ENCODE measurements around the gene PHKG2.

The PHKG2 gene

GRCh38 chr16:30757316-30757715 lies 9.1 kb downstream of the PHKG2 start:
- DNase-seq (ENCODE audit: low read depth) = no peak

- DNase-seq (ENCODE audit: low read depth) = no peak
Observed at GRCh38 chr16:30758988-30759491, 10.8 kb downstream of the PHKG2 start.

GRCh38 chr16:30760001-30760559 lies 11.9 kb downstream of the PHKG2 start:
- no peak for DNase-seq (ENCODE audit: low read depth)

- no peak for DNase-seq (ENCODE audit: low read depth)
Observed at GRCh38 chr16:30760577-30761426, 12.6 kb downstream of the PHKG2 start.

- no peak for DNase-seq (ENCODE audit: low read depth)
Observed at GRCh38 chr16:30761427-30761927, 13.3 kb downstream of the PHKG2 start.

GRCh38 chr16:30761928-30762902 lies 14.0 kb downstream of the PHKG2 start, which contains the start of the genes CFAP119 and RNF40:
CFAP119 (minus strand) TSS chr16:30762062; CDS start chr16:30761748, 314 bp downstream.
RNF40 (plus strand) TSS chr16:30762322; CDS start chr16:30762546, 224 bp downstream.
- peak; percentile 90 for DNase-seq (ENCODE audit: low read depth)

GRCh38 chr16:30762991-30763725 lies 14.9 kb downstream of the PHKG2 start:
- no peak for DNase-seq (ENCODE audit: low read depth)

- DNase-seq (ENCODE audit: low read depth) = no peak
Observed at GRCh38 chr16:30764086-30764485, 15.9 kb downstream of the PHKG2 start.

GRCh38 chr16:30764816-30765465 lies 16.7 kb downstream of the PHKG2 start:
- no peak for DNase-seq (ENCODE audit: low read depth)

GRCh38 chr16:30766206-30766932 lies 18.1 kb downstream of the PHKG2 start:
- DNase-seq (ENCODE audit: low read depth) = no peak

- no peak for DNase-seq (ENCODE audit: low read depth)
Observed at GRCh38 chr16:30766933-30767284, 18.7 kb downstream of the PHKG2 start.

GRCh38 chr16:30767767-30768465 lies 19.7 kb downstream of the PHKG2 start:
- DNase-seq (ENCODE audit: low read depth) = no peak

GRCh38 chr16:30768583-30769181 lies 20.5 kb downstream of the PHKG2 start:
- DNase-seq (ENCODE audit: low read depth) = no peak

- no peak for DNase-seq (ENCODE audit: low read depth)
Observed at GRCh38 chr16:30769379-30770089, 21.3 kb downstream of the PHKG2 start.

GRCh38 chr16:30771726-30772125 lies 23.5 kb downstream of the PHKG2 start:
- DNase-seq (ENCODE audit: low read depth) = no peak

- DNase-seq (ENCODE audit: low read depth) = no peak
Observed at GRCh38 chr16:30773826-30774225, 25.6 kb downstream of the PHKG2 start.

GRCh38 chr16:30774367-30775130 lies 26.3 kb downstream of the PHKG2 start:
- no peak for DNase-seq (ENCODE audit: low read depth)

GRCh38 chr16:30775131-30775391 lies 26.8 kb downstream of the PHKG2 start:
- DNase-seq (ENCODE audit: low read depth) = no peak

Data from GM04503 (cell line).